Neural progenitor cell (in vitro differentiated cells): Measurements from ENCODE around the gene SPOCD1.

ENCODE experiments used
- EZH2 ChIP-seq: fragments of 200-600 bp; sonication (generic); IDR thresholded peaks from 2 replicates; pipeline ENCODE4 v1.6.1; 2017; ENCODE audit warnings: antibody characterized with exemption, mild to moderate bottlenecking, moderate library complexity
- EZH2phosphoT487 ChIP-seq: fragments of 200-600 bp; sonication (generic); IDR thresholded peaks from 2 replicates; pipeline ENCODE4 v1.6.1; 2017; ENCODE audit warnings: antibody characterized with exemption
- TF ChIP-seq, protein P1 (sequence below): fragments of 200-600 bp; sonication (generic); IDR thresholded peaks from 2 replicates; pipeline ENCODE4 v1.5.1; 2017; ENCODE audit warnings: antibody characterized with exemption, mild to moderate bottlenecking

DNA sequence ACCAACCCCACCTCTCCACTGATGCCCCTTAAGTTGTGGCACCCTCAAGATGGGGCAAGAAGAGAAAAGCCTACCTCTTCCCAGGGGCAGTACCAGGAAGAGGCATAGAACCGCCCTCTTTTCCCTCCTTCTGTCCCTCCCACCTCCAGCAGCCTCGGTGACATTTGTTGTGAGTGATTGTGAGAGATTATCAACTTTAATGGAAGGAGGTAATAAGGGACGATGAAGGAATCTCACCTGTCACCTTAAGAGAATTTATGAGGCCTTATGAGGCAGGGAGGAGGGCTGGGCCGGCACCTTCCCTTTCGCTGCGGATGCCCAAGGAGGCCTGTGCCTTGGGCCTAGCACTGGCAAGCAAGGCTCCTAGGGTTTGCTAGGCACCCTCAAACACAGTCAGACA, 50.3 kb downstream of the SPOCD1 start:
- TF ChIP-seq EZH2 (no peak), EZH2phosphoT487 (peak; percentile 30)
- TF ChIP-seq, protein P1, sequence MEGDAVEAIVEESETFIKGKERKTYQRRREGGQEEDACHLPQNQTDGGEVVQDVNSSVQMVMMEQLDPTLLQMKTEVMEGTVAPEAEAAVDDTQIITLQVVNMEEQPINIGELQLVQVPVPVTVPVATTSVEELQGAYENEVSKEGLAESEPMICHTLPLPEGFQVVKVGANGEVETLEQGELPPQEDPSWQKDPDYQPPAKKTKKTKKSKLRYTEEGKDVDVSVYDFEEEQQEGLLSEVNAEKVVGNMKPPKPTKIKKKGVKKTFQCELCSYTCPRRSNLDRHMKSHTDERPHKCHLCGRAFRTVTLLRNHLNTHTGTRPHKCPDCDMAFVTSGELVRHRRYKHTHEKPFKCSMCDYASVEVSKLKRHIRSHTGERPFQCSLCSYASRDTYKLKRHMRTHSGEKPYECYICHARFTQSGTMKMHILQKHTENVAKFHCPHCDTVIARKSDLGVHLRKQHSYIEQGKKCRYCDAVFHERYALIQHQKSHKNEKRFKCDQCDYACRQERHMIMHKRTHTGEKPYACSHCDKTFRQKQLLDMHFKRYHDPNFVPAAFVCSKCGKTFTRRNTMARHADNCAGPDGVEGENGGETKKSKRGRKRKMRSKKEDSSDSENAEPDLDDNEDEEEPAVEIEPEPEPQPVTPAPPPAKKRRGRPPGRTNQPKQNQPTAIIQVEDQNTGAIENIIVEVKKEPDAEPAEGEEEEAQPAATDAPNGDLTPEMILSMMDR, result no peak
